ENCODE data around the gene SNED1.

- TF ChIP-seq REST (IDR thresholded peaks at IDR 0.05; ENCODE audit: insufficient read depth in 1 of 2, low read depth in 2 of 2, low read length in 2 of 2) = no peak
- TF ChIP-seq TAF1 (IDR thresholded peaks at IDR 0.05; ENCODE audit: borderline replicate concordance, insufficient read depth, low read length) = no peak
- no peak for TF ChIP-seq POLR2AphosphoS5 (IDR thresholded peaks at IDR 0.05; ENCODE audit: low read depth, low read length)
- no peak for TF ChIP-seq SIN3A (IDR thresholded peaks at IDR 0.05; ENCODE audit: borderline replicate concordance, insufficient read depth, low read length)
- TF ChIP-seq FOXP2 (optimal IDR thresholded peaks at IDR 0.05; ENCODE audit: borderline replicate concordance, extremely low read depth, extremely low read length, insufficient read depth) = no peak
Observed at GRCh38 chr2:241053576-241054251, 55.3 kb downstream of the SNED1 start.
